ENCODE results near the gene KCNK17.

DNA sequence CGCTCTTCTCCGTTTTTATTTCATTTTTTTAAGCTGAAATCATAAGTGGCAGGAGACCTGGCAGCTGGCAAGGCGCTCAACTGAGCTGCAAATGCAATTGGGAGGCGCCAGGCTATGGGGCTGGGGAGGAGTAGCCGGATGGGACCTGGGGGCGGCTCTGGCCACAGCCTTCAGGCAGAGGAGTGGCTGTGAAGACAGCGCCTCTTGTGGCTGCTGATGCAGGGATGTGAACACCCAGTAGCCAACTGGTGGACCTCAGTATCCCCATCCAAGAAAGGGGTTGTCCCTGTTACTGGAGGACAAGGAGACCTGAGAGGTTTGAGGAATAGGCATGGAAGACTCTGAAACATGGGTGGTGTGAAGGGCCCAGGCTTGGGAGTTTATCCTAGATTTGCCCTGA lies 12.6 kb downstream of the KCNK17 start:
- TF ChIP-seq, protein P1, sequence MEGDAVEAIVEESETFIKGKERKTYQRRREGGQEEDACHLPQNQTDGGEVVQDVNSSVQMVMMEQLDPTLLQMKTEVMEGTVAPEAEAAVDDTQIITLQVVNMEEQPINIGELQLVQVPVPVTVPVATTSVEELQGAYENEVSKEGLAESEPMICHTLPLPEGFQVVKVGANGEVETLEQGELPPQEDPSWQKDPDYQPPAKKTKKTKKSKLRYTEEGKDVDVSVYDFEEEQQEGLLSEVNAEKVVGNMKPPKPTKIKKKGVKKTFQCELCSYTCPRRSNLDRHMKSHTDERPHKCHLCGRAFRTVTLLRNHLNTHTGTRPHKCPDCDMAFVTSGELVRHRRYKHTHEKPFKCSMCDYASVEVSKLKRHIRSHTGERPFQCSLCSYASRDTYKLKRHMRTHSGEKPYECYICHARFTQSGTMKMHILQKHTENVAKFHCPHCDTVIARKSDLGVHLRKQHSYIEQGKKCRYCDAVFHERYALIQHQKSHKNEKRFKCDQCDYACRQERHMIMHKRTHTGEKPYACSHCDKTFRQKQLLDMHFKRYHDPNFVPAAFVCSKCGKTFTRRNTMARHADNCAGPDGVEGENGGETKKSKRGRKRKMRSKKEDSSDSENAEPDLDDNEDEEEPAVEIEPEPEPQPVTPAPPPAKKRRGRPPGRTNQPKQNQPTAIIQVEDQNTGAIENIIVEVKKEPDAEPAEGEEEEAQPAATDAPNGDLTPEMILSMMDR (IDR thresholded peaks at IDR 0.05) = peak; percentile 35
- TF ChIP-seq ZFX (IDR thresholded peaks at IDR 0.05; ENCODE audit: borderline replicate concordance) = no peak
